Activated B cell treated with CpG ODN at 0.5 μM for 24 hours (primary cell): ENCODE measurements around the gene GOLGA8H. TPM values are rescaled to one million over a fixed set of nuclear protein-coding genes. Genes with fewer than 3 reads are reported as not detected.
"Not testable (repeated sequence)": the region's sequence is repeated elsewhere in the genome, so short reads cannot be mapped to it uniquely, and the experiment has no call there.

ENCODE experiments used
- ATAC-seq: fragments of 200-7000 bp; cut with Tn5 transposase; one replicate; pipeline ENCODE4 v1.10.0; 2021; ENCODE audit warnings: low read depth, mild to moderate bottlenecking, moderate library complexity
- CTCF ChIA-PET: fragments of 350-600 bp; sonication (Branson Sonifier 250); formaldehyde crosslinking; loops from one replicate; lab custom pipeline; 2021; ENCODE audit warnings: antibody characterized with exemption; lab: Charles Lee
- POLR2A ChIA-PET: fragments of 350-600 bp; sonication (Branson Sonifier 250); formaldehyde crosslinking; loops from one replicate; lab custom pipeline; 2021; ENCODE audit warnings: antibody characterized with exemption; lab: Charles Lee
- DNase-seq: peaks from one replicate; pipeline ENCODE4 v3.0.0; 2022
- H3K27ac Mint-ChIP-seq: one replicate; pipeline ENCODE4 v1.8.0; 2020; ENCODE audit warnings: mixed read lengths
- H3K27me3 Mint-ChIP-seq: one replicate; pipeline ENCODE4 v1.8.0; 2021; ENCODE audit warnings: mixed read lengths
- H3K36me3 Mint-ChIP-seq: one replicate; pipeline ENCODE4 v1.8.0; 2021; ENCODE audit warnings: low read depth, mixed read lengths
- H3K4me1 Mint-ChIP-seq: one replicate; pipeline ENCODE4 v1.8.0; 2021; ENCODE audit warnings: mixed read lengths
- H3K4me3 Mint-ChIP-seq: one replicate; pipeline ENCODE4 v1.8.0; 2020; ENCODE audit warnings: mild to moderate bottlenecking, mixed read lengths
- H3K9me3 Mint-ChIP-seq: one replicate; pipeline ENCODE4 v1.8.0; 2020; ENCODE audit warnings: mixed read lengths
- intact Hi-C: fragments of 100-400 bp; cut with micrococcal nuclease; formaldehyde crosslinking; loops from one replicate; pipeline ENCODE4 v1.15.1; 2024
- total RNA-seq: library from RNA; stranded (reverse); gene quantifications from 2 replicates; pipeline ENCODE4 v1.2.3, GENCODE V29; 2022

GOLGA8H gene, protein sequence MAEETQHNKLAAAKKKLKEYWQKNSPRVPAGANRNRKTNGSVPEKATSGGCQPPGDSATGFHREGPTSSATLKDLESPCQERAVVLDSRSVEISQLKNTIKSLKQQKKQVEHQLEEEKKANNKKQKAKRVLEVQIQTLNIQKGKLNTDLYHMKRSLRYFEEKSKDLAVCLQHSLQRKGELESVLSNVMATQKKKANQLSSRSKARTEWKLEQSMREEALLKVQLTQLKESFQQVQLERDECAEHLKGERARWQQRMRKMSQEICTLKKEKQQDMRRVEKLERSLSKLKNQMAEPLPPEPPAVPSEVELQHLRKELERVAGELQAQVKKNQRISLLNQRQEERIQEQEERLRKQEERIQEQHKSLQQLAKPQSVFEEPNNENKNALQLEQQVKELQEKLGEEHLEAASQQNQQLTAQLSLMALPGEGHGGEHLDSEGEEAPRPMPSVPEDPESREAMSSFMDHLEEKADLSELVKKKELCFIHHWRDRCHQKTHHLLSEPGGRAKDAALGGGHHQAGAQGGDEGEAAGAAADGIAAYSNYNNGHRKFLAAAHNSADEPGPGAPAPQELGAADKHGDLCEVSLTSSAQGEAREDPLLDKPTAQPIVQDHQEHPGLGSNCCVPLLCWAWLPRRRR
- 0.35 TPM in 1 of 2 replicates, not detected in the other for total RNA-seq

DNA sequence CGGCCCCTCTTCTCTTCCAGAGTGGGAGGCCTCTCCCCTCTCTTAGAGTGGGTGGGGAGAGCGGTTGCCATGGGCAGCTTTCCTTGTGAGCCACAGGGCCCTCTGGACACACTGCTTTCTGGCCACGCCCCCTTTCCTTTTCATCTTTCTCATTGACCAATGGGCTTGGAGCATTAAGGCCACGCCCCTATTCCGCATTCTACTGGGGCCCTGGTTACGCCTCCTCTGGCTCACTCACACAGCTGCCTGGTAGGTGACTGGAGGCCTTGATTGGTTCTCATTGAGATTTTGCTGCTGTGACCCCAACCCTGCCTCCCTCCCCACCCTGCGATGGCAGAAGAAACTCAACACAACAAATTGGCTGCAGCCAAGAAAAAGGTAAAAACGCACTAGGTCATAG is at the start of gene GOLGA8H:
GOLGA8H (plus strand) TSS at position 233 of the 400 bp plus-strand sequence; CDS start at position 331, 98 bp downstream.
- H3K9me3 Mint-ChIP-seq, intact Hi-C loops, H3K4me3 Mint-ChIP-seq, POLR2A ChIA-PET, H3K27me3 Mint-ChIP-seq, CTCF ChIA-PET, H3K36me3 Mint-ChIP-seq, H3K27ac Mint-ChIP-seq, ATAC-seq, H3K4me1 Mint-ChIP-seq, DNase-seq: not testable (repeated sequence)

DNA sequence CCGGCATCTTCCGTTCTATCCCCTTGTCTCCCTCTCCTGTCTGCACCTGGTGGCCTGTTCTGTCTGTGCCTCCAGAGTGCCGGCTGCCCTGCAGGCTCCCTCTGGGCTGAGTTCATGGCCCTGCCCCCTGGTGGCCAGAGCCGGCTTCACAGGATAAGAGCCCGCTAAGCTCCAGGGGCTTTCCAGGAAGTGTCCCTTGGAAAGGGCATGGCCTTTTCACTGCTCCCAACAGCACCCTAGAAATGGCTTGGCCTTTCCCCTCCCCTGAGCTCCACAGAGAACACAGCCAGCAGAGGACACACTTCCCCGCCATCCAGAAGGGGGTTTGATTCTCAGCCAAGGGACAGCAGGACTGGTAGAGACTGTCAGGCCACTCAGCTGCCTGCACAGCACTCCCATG is 36.9 kb upstream of the GOLGA8H start:
- H3K9me3 Mint-ChIP-seq, H3K4me3 Mint-ChIP-seq, intact Hi-C loops, H3K4me1 Mint-ChIP-seq, H3K27ac Mint-ChIP-seq, H3K27me3 Mint-ChIP-seq, CTCF ChIA-PET, H3K36me3 Mint-ChIP-seq, POLR2A ChIA-PET, DNase-seq: not testable (repeated sequence)
- ATAC-seq: peak; percentile 65

DNA sequence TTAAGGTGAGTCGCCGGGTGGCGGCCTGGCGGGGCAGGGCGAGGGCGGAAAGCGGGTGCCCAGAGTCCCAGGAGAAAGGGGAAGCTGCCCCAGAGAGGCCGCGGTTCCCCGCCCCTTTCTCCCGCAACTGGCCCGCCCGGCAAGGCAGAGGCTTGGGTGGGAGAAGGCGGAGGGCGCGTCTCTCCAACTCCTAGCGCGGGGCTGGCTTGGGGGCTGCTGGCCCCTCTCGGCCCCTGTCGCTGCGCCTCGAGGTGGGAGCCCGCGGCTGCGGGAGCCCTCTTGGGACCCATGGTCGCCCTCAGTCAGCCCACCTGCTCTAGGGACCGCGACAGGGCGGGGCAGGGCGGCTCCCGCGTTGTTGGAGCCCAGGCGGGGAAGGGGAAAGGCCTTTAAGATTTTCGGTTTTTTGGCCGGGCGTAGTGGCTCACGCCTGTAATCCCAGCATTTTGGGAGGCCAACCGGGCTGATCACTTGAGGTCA is 30.8 kb upstream of the GOLGA8H start:
- DNase-seq, intact Hi-C loops, H3K4me3 Mint-ChIP-seq, H3K9me3 Mint-ChIP-seq, H3K27ac Mint-ChIP-seq, H3K36me3 Mint-ChIP-seq, CTCF ChIA-PET, H3K4me1 Mint-ChIP-seq, POLR2A ChIA-PET, H3K27me3 Mint-ChIP-seq: not testable (repeated sequence)
- ATAC-seq: peak; percentile 84

DNA sequence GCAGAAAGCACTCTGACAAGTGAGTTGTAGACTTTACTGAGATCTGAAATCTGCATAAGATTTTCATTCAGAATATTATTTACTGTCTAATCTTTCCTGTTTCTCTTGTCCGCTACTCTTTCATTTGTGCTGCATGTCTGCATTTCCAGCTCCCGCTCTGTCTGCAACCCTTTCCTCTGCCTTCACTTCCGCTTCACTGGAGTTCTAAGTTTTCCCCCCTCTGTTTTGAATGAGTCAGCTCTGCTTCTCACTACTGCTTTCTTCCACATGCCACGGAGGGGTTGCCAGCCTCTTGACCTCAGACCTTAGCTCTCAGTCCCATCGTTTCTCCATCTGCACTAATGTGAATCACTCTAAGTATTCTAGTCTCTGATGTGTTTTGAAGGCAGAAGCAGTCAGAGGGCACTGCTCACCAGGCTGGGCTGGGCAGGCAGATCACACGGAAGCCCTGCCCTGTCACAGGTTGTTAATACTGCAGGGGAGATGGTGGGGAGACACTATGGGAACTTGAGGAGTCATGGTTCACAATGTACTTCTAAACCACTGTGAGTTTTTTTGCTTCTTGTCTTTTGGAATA is 24.3 kb upstream of the GOLGA8H start:
- H3K4me1 Mint-ChIP-seq, ATAC-seq, H3K36me3 Mint-ChIP-seq, H3K27me3 Mint-ChIP-seq, H3K4me3 Mint-ChIP-seq, DNase-seq, POLR2A ChIA-PET, H3K9me3 Mint-ChIP-seq, H3K27ac Mint-ChIP-seq, intact Hi-C loops, CTCF ChIA-PET: not testable (repeated sequence)

DNA sequence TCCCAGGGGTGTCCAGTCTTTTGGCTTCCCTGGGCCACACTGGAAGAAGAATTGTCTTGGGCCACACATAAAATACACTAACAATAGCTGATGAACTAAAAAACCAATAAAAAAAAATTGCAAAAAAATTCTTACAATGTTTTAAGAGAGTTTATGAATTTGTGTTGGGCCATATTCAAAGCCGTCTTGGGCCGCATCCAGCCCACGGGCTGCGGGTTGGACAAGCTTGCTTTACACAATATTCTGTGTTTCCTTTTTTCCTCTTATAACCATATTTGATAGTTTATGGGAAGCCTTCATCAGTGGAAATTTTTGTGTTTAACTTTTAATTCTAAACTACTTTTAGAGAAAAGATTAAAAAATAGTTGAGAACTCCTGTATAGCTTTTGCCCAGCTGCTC is 23.1 kb upstream of the GOLGA8H start:
- H3K4me1 Mint-ChIP-seq, ATAC-seq, DNase-seq, intact Hi-C loops, H3K4me3 Mint-ChIP-seq, H3K36me3 Mint-ChIP-seq, H3K27me3 Mint-ChIP-seq, H3K9me3 Mint-ChIP-seq, POLR2A ChIA-PET, CTCF ChIA-PET, H3K27ac Mint-ChIP-seq: not testable (repeated sequence)

DNA sequence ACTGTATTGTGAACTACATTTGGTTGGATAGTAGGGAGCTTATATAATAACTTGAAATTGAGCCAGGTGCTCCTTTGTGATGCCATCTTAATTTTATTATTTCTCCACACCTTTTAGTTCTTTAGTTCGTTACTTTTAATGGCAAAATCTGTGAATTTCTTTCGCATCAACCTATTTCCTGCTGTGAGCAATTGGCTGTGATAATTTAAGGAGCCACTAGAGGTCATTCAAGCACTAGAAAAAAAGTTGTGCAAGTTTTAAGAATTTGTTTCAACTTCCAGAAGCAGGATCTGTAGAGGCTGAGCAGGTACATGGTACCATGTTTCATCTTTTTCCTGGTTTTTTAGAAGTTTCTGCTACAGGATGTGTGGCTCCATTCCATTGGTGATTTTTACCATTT is 4.9 kb upstream of the GOLGA8H start:
- intact Hi-C loops, H3K36me3 Mint-ChIP-seq, ATAC-seq, H3K4me3 Mint-ChIP-seq, H3K27ac Mint-ChIP-seq, CTCF ChIA-PET, POLR2A ChIA-PET, H3K27me3 Mint-ChIP-seq, DNase-seq, H3K4me1 Mint-ChIP-seq, H3K9me3 Mint-ChIP-seq: not testable (repeated sequence)

DNA sequence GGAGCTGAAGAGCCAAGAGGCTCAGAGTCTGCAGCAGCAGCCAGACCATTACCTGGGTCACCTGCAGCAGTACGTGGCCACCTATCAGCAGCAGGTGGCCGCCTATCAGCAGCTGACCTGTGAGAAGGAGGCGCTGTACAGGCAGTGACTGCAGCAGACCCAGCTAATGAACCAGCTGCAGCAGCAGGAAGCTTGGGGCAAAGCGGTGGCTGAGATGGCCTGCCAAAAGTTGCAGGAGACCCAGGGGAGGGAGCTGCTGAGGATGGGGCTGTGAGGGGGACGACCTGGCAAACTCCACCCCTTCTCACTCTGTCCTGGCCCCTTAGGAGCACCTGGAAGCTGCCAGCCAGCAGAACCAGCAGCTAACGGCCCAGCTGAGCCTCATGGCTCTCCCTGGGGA is 8.4 kb downstream of the GOLGA8H start:
- H3K4me1 Mint-ChIP-seq, H3K27ac Mint-ChIP-seq, DNase-seq, H3K27me3 Mint-ChIP-seq, CTCF ChIA-PET, H3K9me3 Mint-ChIP-seq, H3K36me3 Mint-ChIP-seq, intact Hi-C loops, H3K4me3 Mint-ChIP-seq, ATAC-seq, POLR2A ChIA-PET: not testable (repeated sequence)

DNA sequence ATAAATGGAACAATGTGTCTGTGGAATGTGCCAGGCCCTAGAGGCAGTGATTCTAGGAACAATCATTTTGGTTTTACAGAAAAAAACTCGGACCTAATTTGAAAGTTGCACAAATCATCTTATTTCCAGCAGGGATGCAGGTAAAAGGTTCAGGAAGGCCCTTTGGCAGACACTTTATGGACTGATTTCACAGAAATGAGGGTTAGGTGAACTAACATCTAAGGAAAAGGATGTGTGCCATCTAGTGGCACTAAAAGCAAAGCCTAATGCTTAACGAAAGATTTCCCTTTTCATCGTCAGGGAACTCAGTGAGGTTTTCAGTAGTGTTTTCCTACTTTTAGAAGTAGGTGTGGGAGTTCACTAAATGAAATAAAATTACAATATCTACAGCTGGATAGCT is 17.5 kb downstream of the GOLGA8H start:
- POLR2A ChIA-PET, H3K4me3 Mint-ChIP-seq, H3K27ac Mint-ChIP-seq, ATAC-seq, H3K36me3 Mint-ChIP-seq, H3K4me1 Mint-ChIP-seq, intact Hi-C loops, CTCF ChIA-PET, DNase-seq, H3K27me3 Mint-ChIP-seq, H3K9me3 Mint-ChIP-seq: not testable (repeated sequence)

DNA sequence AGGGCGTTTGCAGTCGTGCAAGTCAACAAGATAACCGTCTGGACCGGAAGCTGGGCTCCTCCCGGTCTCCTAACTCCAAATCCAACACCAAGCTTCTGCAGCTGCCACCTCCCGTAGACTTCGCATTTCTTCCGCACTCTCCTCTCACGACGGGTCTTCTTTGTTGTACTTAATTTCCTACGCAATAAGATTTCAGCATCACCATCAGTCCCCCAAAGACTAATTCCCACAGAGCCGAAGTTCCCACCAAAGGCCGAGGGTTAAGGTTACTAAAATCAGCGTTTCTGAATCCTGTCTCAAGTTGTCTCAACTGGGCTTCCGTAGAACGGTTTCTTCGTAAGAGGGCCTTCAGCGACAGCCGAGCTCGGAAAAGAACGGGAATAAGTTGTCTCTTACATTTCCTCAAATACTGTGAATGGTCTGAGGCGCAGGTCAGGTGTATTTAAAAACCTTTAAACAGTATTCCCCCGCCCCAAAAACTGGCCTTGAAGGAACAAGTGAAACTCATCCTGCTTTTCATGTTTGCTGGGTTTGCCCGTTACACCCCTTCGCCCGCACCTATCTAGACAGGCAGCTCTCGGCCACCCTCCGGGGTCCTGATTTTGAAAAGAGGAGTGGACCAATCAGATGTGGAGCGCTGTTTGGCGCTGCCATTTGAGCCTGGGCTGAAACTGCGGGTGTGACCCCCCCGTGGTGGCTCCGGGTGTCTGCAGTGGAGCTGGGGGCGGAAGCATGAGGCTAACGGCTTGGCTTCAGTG is 21.8 kb downstream of the GOLGA8H start, which contains the start of gene ARHGAP11B:
ARHGAP11B (plus strand) TSS at position 693 of the 758 bp plus-strand sequence.
- DNase-seq (peak; percentile 90), ATAC-seq (peak; percentile 96)
- Mint-ChIP-seq H3K27ac (peak within 1 kb of the TSS; percentile 99), H3K4me3 (peak within 1 kb of the TSS; percentile 96), H3K4me1 (peaks cover 16% of the 10 kb centered on the region)
- H3K36me3 Mint-ChIP-seq, CTCF ChIA-PET, H3K27me3 Mint-ChIP-seq, H3K9me3 Mint-ChIP-seq, intact Hi-C loops: not testable (repeated sequence)
- POLR2A ChIA-PET: interaction anchor here (1.0 kb wide), 1 partner anchor 700 kb away, joined by 4 read pairs; no protein-coding TSS in a partner anchor

DNA sequence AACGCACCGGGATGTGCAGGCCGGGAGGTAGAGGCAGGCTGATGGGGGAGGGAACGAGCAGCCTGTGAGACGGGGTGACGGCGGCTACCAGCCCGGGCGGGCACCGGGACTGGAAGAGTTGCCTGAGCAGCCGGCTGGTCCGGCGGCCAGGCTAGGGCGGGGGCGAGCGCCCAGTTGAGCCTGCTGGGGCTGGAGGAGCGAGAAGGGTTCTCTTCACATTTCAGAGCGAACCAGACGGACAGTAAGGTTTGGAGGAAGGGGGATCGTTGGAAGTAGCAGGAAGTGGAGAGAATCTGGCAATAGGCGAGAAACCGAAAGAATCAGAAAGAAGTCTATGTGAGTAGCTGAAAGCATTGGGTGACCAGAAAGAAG is 22.4 kb downstream of the GOLGA8H start:
- intact Hi-C loops, CTCF ChIA-PET, H3K27me3 Mint-ChIP-seq, DNase-seq, H3K9me3 Mint-ChIP-seq, ATAC-seq, H3K36me3 Mint-ChIP-seq: not testable (repeated sequence)
- POLR2A ChIA-PET: interaction anchor here (1.0 kb wide), 1 partner anchor 699 kb away, joined by 4 read pairs; no protein-coding TSS in a partner anchor
- Mint-ChIP-seq H3K4me3 (peak overlapping the region; percentile 96), H3K4me1 (peaks cover 16% of the 10 kb centered on the region), H3K27ac (peak overlapping the region; percentile 99)

DNA sequence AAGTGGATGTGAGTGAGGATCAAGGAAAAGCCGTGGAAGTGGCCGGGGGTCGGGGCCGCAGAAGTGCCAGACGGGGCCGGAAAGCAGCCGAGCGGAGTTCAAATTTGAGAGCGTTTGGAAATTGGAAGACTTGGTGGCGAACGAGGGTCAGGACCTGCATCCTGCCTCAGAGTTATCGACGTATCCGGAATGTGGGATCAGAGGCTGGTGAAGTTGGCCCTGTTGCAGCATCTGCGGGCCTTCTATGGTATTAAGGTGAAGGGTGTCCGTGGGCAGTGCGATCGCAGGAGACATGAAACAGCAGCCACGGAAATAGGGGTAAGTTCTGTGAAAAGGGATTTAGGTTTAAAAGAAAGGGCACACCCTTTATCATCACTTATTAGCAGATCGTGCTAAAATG is 22.8 kb downstream of the GOLGA8H start:
- CTCF ChIA-PET, H3K27me3 Mint-ChIP-seq, intact Hi-C loops, H3K36me3 Mint-ChIP-seq, ATAC-seq, H3K9me3 Mint-ChIP-seq, POLR2A ChIA-PET, DNase-seq: not testable (repeated sequence)
- Mint-ChIP-seq H3K4me3 (peak overlapping the region; percentile 96), H3K4me1 (peaks cover 16% of the 10 kb centered on the region), H3K27ac (peak overlapping the region; percentile 99)
